Large intestine (tissue), 12 donors: ENCODE data around the gene DPRX. TPM values are rescaled to one million over a fixed set of nuclear protein-coding genes. Genes with fewer than 3 reads are reported as not detected.

Experiments used
- DNase-seq, 2 donors: peaks; one replicate each; pipeline versions ENCODE4 v3.0.0 to v3.0.0-alpha.2; 2013
- H3K27ac ChIP-seq: one replicate; pipeline ENCODE4 v1.5.1; 2013; ENCODE audit warnings: low read length
- H3K27me3 ChIP-seq: 2 replicates; pipeline ENCODE4 v1.6.1; 2013; ENCODE audit warnings: low read length; ENCODE audit not compliant: control insufficient read depth, insufficient read depth
- H3K36me3 ChIP-seq: 2 replicates; pipeline ENCODE4 v1.6.1; 2013; ENCODE audit warnings: low read length; ENCODE audit not compliant: control insufficient read depth, insufficient read depth
- H3K4me1 ChIP-seq: one replicate; pipeline ENCODE4 v1.6.1; 2013; ENCODE audit warnings: low read length; ENCODE audit not compliant: control insufficient read depth, insufficient read depth
- H3K4me3 ChIP-seq: one replicate; pipeline ENCODE4 v1.5.1; 2013; ENCODE audit warnings: low read length
- H3K9me3 ChIP-seq: one replicate; pipeline ENCODE4 v1.6.1; 2013; ENCODE audit warnings: mild to moderate bottlenecking, low read depth, low read length, moderate library complexity; ENCODE audit not compliant: control insufficient read depth
- WGBS: methylation state at CpG from one replicate; pipeline ENCODE4 v1.1.5; 2013; ENCODE audit warnings: low lambda C conversion rate; ENCODE audit not compliant: insufficient coverage; 5-methylcytosine and 5-hydroxymethylcytosine counted together
- long read RNA-seq, 11 donors: transcript quantifications; one replicate each; lab custom pipeline, GENCODE V29; 2026
- polyA plus RNA-seq: library from polyadenylated mRNA; unstranded; fragments of 120-200 nt; gene quantifications from one replicate; pipeline ENCODE4 v1.2.1, GENCODE V29; 2013

The DPRX gene, protein sequence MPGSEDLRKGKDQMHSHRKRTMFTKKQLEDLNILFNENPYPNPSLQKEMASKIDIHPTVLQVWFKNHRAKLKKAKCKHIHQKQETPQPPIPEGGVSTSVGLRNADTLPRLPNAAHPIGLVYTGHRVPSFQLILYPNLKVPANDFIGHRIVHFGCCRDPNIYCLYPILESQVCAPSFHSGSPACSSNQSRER
- polyA plus RNA-seq, result not detected
- long read RNA-seq, donor 1, result 0 reads
- long read RNA-seq, donor 2, result 0 reads
- long read RNA-seq, donor 3, result 0 reads
- long read RNA-seq, donor 4, result 0 reads
- long read RNA-seq, donor 5, result 0 reads
- long read RNA-seq, donor 6, result 0 reads
- long read RNA-seq, donor 7, result 0 reads
- long read RNA-seq, donor 8, result 0 reads
- long read RNA-seq, donor 9, result 0 reads
- long read RNA-seq, donor 10, result 0 reads
- long read RNA-seq, donor 11, result 0 reads

DNA sequence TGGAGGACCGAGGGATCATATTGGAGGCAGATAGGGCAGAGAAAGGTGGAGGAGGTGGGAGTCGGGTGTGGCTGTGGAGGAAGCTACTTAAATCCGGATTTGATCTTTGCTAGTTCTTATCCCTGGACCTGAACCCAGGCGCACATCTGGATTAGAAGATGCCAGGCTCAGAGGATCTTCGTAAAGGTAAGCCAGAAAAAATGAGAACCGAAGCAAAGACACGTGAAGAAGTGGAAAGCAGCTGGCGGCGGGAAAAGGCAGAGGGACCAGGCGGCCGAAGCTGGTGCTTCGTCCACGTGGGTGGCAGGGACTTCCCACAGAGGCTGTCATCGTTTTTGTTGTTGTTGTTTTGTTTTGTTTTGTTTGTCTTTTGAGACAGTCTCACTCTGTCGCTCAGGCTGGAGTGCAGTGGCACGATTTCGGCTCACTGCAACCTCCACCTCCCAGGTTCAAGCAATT, at the start of gene DPRX:
Gene DPRX, plus strand, starts transcription at position 51 of the 459 bp plus-strand sequence. Its CDS starts 108 bp downstream, at position 159.
- DNase-seq, result no peak
- Histone ChIP-seq H3K27ac (no peak within 1 kb of the TSS), H3K4me3 (no peak within 1 kb of the TSS), H3K36me3 (no peaks in the 10 kb centered on the region), H3K4me1 (no peaks in the 10 kb centered on the region), H3K9me3 (no peaks in the 10 kb centered on the region), H3K27me3 (no peaks in the 10 kb centered on the region)
- WGBS, result 81% methylated on average over 3 of the region's 17 CpGs

DNA sequence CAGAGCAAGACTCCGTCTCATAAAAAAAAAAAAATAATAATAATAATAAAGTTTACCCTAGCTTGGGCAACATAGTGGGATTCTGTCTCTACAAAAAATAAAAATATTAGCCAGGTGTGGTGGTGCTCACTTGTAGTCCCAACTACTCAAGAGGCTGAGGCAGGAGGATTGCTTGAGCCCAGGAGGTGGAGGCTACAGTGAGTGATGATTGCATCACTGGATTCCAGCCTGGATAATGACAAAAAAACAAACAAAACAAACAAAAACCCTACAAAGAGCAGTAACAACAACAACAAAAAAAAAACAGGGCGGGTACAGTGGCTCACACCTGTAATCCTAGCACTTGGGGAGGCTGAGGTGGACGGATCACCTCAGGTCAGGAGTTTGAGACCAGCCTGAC, 48.6 kb upstream of the DPRX start:
- Histone ChIP-seq H3K27me3 (no peaks in the 10 kb centered on the region), H3K4me3 (no peak overlapping the region), H3K9me3 (peaks cover 9% of the 10 kb centered on the region), H3K36me3 (peaks cover under 1% of the 10 kb centered on the region), H3K4me1 (no peaks in the 10 kb centered on the region), H3K27ac (no peak overlapping the region)
- no peak for DNase-seq
- 100% methylated on average over 1 of the region's 3 CpGs for WGBS

DNA sequence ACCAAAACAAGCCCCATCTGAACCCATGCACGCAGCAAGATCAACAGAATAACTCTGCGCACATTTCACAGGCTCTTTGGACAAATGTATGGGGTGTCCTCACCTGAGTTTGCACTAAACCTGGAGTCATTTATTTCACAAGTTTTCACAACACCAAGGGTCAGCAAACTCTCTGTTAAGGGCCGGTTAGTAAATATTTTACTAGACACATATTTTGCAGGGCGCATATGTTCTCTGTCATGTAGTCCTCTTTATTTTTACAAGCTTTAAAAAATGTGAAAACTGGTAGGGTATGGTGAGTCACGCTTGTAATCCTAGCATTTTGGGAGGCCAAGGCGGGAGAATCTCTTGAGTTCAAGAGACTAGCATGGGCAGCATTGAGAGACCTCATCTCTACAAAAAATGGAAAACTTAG, 45.5 kb upstream of the DPRX start:
- H3K36me3 ChIP-seq, result no peaks in the 10 kb centered on the region
- DNase-seq, result no peak
- H3K27ac ChIP-seq, result no peak overlapping the region
- H3K4me3 ChIP-seq, result no peak overlapping the region
- no peaks in the 10 kb centered on the region for H3K27me3 ChIP-seq
- peaks cover 3% of the 10 kb centered on the region for H3K9me3 ChIP-seq
- H3K4me1 ChIP-seq, result no peaks in the 10 kb centered on the region
- no CpG with 5 or more reads among the region's 6 CpGs for WGBS

DNA sequence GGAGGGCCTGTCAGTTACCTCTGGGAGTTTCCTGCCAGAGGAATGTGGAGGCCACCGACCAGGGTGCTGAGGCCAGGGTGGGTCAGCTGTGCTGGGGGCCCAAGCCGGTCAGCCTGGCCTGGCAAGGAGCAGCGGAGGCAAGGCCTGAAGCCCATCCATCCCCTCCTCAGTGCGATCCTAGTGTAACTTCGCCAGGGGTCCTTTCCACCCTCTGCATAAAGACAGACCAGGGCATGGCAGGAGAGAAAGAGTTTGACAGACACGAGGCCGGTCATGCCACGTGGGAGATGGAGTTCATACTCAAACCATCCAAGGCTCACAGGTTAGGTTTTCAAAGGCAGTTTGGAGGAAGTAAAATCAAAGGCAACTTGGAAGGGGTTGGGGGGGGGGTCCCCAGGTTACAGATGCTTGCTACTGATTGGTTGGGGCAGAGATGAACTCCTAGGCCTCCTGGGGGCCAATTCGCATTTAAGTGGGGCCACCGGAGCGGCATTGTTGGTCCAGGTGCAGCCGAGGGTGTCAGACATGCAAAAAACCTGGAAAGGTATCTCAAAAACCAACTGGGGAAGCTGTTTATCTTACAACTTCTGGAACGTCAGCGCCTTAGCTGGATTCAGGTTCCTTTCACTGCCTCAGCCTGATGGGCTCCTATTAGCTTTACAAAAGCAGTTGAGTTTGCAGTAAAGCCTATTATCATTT, 36.8 kb upstream of the DPRX start:
- H3K27ac ChIP-seq, result no peak overlapping the region
- H3K27me3 ChIP-seq, result no peaks in the 10 kb centered on the region
- no peaks in the 10 kb centered on the region for H3K4me1 ChIP-seq
- no peak overlapping the region for H3K4me3 ChIP-seq
- no peak for DNase-seq
- no peaks in the 10 kb centered on the region for H3K9me3 ChIP-seq
- H3K36me3 ChIP-seq, result no peaks in the 10 kb centered on the region
- 80% methylated on average over 1 of the region's 14 CpGs for WGBS

DNA sequence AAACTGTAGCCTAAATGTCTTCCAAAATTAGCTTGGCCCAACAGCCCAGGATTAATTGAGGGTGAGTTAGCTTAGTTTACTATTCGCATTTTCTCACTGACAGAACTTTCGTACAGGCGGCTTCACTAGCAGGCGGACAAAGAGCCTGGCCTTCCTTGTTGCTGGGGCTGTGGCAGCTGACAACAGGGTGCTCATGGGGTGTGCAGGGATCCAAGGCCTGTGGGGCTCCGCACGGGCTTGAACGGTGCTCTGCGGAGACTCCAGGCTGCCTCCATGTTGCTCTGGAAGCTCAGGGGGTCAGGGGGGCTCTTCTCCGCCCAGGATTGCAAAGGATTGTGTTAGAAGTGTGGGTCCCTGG, 36.3 kb upstream of the DPRX start:
- no CpG with 5 or more reads among the region's 9 CpGs for WGBS
- Histone ChIP-seq H3K27me3 (no peaks in the 10 kb centered on the region), H3K27ac (no peak overlapping the region), H3K9me3 (no peaks in the 10 kb centered on the region), H3K36me3 (no peaks in the 10 kb centered on the region), H3K4me3 (no peak overlapping the region), H3K4me1 (no peaks in the 10 kb centered on the region)
- DNase-seq, result no peak

DNA sequence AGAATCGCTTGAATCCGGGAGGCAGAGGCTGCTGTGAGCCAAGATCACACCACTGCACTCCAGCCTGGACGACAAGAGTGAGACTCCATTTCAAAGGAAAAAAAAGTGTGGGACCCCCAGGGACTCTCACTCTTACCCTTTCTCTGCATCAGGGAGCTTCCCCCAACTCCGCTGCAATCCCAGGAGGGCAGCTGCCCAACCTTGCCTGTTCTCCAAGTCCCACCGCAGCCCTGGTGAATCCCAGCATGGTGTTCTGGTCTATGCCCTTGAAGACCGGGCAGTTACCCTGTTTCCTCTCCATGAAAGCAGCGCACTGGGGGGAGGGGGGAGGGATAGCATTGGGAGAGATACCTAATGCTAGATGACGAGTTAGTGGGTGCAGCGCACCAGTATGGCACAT, 35.7 kb upstream of the DPRX start:
- H3K27me3 ChIP-seq, result no peaks in the 10 kb centered on the region
- H3K36me3 ChIP-seq, result no peaks in the 10 kb centered on the region
- H3K27ac ChIP-seq, result no peak overlapping the region
- no peaks in the 10 kb centered on the region for H3K9me3 ChIP-seq
- no CpG with 5 or more reads among the region's 9 CpGs for WGBS
- no peak overlapping the region for H3K4me3 ChIP-seq
- DNase-seq, result no peak
- no peaks in the 10 kb centered on the region for H3K4me1 ChIP-seq

DNA sequence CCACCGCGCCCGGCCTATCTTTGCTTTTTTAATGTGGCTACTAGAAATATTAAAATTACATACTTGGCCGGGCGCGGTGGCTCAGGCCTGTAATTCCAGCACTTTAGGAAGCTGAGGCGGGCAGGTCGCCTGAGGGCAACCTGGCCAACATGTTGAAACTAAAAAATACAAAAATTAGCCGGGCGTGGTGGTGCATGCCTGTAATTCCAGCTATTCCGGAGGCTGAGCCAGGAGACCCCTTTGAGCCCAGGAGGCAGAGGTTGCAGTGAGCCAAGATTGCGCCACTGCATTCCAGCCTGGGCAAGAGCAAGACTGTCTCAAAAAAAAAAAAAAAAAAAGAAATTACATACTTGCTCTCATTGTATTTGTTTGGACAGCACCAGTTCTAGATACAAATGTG, 34.8 kb upstream of the DPRX start:
- Histone ChIP-seq H3K4me1 (no peaks in the 10 kb centered on the region), H3K27ac (no peak overlapping the region), H3K27me3 (no peaks in the 10 kb centered on the region), H3K4me3 (no peak overlapping the region), H3K36me3 (no peaks in the 10 kb centered on the region), H3K9me3 (no peaks in the 10 kb centered on the region)
- DNase-seq, result no peak
- 100% methylated on average over 2 of the region's 12 CpGs for WGBS

DNA sequence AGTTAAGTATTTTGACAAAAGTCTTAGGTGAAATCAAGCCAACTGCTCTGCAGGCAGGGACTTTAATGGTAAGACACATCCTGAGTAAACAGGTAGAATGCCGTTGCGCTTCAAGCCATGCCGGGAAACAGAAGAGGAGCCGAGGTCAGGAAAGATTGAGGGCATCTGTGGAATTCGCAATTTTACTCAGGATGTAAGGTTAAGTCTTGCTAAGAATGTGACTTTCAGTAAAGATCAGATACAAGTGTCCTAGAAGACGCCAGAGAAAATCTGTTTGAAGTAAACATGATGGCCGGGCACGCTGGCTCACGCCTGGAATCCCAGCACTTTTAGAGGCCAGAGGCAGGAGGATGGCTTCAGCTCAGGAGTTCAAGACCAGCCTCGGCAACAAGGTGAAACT, 33.4 kb upstream of the DPRX start:
- H3K4me3 ChIP-seq, result no peak overlapping the region
- no peaks in the 10 kb centered on the region for H3K36me3 ChIP-seq
- H3K9me3 ChIP-seq, result no peaks in the 10 kb centered on the region
- no peaks in the 10 kb centered on the region for H3K4me1 ChIP-seq
- WGBS, result 40% methylated on average over 1 of the region's 10 CpGs
- no peaks in the 10 kb centered on the region for H3K27me3 ChIP-seq
- no peak for DNase-seq
- H3K27ac ChIP-seq, result no peak overlapping the region

DNA sequence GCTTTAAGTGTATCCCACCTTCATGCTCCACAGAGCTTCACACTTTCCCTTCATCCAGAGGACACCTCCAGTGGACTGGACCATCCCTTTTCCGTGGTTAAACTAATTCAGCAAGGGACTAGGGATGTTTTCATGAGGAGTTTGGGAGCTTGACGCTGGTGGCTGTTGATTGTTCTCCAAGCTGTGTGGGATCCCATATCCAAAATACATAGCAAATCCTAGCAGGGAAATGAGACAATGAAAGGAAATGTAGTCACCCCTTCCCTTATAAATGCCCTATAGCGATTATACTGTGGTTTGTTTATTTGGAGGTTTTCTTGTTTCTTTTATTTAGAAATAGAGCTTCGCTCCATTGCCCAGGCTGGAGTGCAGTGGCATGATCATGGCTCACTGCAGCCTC, 31.6 kb upstream of the DPRX start:
- no peak overlapping the region for H3K4me3 ChIP-seq
- DNase-seq, result no peak
- WGBS, result no CpG with 5 or more reads among the region's 4 CpGs
- no peaks in the 10 kb centered on the region for H3K4me1 ChIP-seq
- H3K27ac ChIP-seq, result no peak overlapping the region
- no peaks in the 10 kb centered on the region for H3K27me3 ChIP-seq
- H3K36me3 ChIP-seq, result no peaks in the 10 kb centered on the region
- H3K9me3 ChIP-seq, result no peaks in the 10 kb centered on the region

DNA sequence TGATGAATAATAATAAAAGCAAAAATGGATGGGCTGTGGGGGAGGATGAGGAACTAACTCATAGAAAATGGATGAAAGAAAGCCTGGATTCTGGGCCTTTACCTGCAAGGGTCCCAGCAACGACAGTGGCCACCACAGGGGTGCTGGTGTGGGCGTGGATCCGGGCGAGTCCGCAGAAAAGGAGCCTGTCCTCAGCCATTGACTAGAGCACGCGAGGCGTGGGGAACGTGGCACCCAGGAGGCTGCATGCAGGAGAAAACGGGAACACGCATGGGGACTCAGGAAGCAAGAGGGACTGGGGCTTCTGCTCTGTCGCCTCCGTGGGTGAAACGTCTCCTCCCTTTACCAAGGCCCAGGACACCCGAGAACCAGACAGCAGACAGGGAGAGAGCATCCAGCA, 25.8 kb upstream of the DPRX start:
- Histone ChIP-seq H3K36me3 (no peaks in the 10 kb centered on the region), H3K4me1 (no peaks in the 10 kb centered on the region), H3K27ac (no peak overlapping the region), H3K4me3 (no peak overlapping the region), H3K27me3 (no peaks in the 10 kb centered on the region), H3K9me3 (no peaks in the 10 kb centered on the region)
- whole genome bisulfite sequencing, result no CpG with 5 or more reads among the region's 15 CpGs
- DNase-seq, result no peak
